Measurements from ENCODE around the gene TST. TPM values are rescaled to one million over a fixed set of nuclear protein-coding genes. Genes with fewer than 3 reads are reported as not detected.

Gene TST
- total and polyA plus RNA-seq, 2 donors (not counting 1 experiment from before 2014, with no cell fraction given) = 1.4 to 5.9 TPM

DNA sequence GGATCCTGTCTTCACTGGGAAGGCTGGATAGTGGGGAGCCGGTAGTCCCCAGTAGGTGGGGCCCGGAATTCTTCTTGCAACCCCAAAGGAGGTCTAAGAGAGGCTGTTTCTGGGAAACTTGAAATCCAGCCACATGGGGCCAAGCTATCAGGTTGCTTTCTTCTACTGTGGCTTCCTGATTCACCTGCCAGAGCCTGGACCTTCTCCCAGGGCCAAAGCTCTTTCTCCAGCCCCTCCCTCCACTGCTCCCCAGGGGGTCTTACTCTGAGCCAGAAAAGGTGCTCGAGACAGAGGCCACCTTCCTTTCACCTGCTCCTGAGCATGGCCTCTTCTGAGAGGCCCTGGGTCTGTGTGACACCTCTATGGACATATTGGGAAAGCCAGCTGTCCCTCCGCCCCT lies 9.1 kb downstream of the TST start:
- H3K27ac ChIP-seq (ENCODE audit: low read length in 2 of 2) = no peak overlapping the region
- ChIA-PET CTCF (interaction anchor here (1.2 kb wide), 1 partner anchor 11 kb away, joined by 3 read pairs; no protein-coding TSS in a partner anchor), POLR2A (no interaction called here)
- no peak overlapping the region for H3K9ac ChIP-seq (ENCODE audit: low read length)
- H3K4me1 ChIP-seq (ENCODE audit: control insufficient read depth in 2 of 2, insufficient read depth in 2 of 2, low read length in 2 of 2) = no peaks in the 10 kb centered on the region
- ATAC-seq (ENCODE audit: low read depth) = no peak
- no peak overlapping the region for H3K27ac Mint-ChIP-seq
- no peak for TF ChIP-seq EZH2 (IDR thresholded peaks at IDR 0.05; ENCODE audit: borderline replicate concordance, insufficient read depth, low read depth, low read length, poor library complexity, severe bottlenecking)
- TF ChIP-seq, protein P1, sequence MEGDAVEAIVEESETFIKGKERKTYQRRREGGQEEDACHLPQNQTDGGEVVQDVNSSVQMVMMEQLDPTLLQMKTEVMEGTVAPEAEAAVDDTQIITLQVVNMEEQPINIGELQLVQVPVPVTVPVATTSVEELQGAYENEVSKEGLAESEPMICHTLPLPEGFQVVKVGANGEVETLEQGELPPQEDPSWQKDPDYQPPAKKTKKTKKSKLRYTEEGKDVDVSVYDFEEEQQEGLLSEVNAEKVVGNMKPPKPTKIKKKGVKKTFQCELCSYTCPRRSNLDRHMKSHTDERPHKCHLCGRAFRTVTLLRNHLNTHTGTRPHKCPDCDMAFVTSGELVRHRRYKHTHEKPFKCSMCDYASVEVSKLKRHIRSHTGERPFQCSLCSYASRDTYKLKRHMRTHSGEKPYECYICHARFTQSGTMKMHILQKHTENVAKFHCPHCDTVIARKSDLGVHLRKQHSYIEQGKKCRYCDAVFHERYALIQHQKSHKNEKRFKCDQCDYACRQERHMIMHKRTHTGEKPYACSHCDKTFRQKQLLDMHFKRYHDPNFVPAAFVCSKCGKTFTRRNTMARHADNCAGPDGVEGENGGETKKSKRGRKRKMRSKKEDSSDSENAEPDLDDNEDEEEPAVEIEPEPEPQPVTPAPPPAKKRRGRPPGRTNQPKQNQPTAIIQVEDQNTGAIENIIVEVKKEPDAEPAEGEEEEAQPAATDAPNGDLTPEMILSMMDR (IDR thresholded peaks at IDR 0.05) = no peak
- no peaks in the 10 kb centered on the region for H3K9me3 Mint-ChIP-seq (ENCODE audit: insufficient read depth)
- no peaks in the 10 kb centered on the region for H3K4me1 Mint-ChIP-seq
- no peaks in the 10 kb centered on the region for H3K36me3 ChIP-seq (replicated peaks in 1 of 2; ENCODE audit: control extremely low read depth in 1 of 2, control insufficient read depth in 1 of 2, extremely low read depth in 1 of 2, insufficient read depth in 2 of 2, low read length in 1 of 2)
- H3K79me2 ChIP-seq (ENCODE audit: control insufficient read depth, insufficient read depth, low read length) = no peaks in the 10 kb centered on the region
- H3K4me3 Mint-ChIP-seq = no peak overlapping the region
- no peak overlapping the region for H3K4me2 ChIP-seq (replicated peaks; ENCODE audit: low read depth, low read length, poor library complexity, severe bottlenecking)
- WGBS (ENCODE audit: insufficient coverage) = 83% methylated on average over 4 of the region's 4 CpGs
- peaks cover 19% of the 10 kb centered on the region for H3K27me3 Mint-ChIP-seq
- DNase-seq = no peak
- H3K4me3 ChIP-seq (ENCODE audit: control extremely low read depth in 1 of 5, extremely low read depth in 1 of 5, insufficient read depth in 1 of 5, low read depth in 2 of 5, low read length in 4 of 5) = no peak overlapping the region
- H4K20me1 ChIP-seq (ENCODE audit: control insufficient read depth, insufficient read depth, low read length, poor library complexity, severe bottlenecking) = no peaks in the 10 kb centered on the region
- H3K9me3 ChIP-seq (ENCODE audit: control extremely low read depth in 1 of 3, control insufficient read depth in 2 of 3, insufficient read depth in 1 of 3, low read length in 2 of 3) = peaks cover 0 to under 1% (median under 1%) of the 10 kb centered on the region in 3 donors
- intact Hi-C loops (cut with micrococcal nuclease) = no loop called here
- H3K27me3 ChIP-seq (replicated peaks in 1 of 4; ENCODE audit: control extremely low read depth in 1 of 4, control insufficient read depth in 3 of 4, insufficient read depth in 4 of 4, low read length in 3 of 4) = peaks cover 0 to 7% (median 3%) of the 10 kb centered on the region in 4 experiments
- H2AFZ ChIP-seq (ENCODE audit: insufficient read depth, low read depth, low read length, poor library complexity, severe bottlenecking) = no peak overlapping the region

DNA sequence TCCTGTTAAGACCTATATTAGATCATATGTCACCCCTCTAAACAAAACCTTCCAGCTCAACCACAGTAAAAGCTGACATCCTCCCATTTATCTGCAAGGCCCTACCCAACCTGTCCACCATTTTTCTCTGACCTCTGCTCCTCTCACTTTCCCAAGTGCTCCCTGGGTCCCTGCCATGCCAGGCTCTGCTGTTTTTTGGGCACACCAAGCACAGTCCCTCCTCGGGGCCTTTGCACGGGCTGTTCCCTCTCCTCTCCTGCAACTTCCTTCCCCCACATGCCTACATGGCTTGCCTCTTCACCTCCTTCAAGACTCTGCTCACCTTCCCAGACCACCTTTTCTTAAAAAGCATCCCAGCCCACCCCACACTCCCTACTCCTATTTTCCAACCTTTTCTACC lies 9.8 kb downstream of the TST start:
- Mint-ChIP-seq H3K27me3 (peaks cover 24% of the 10 kb centered on the region), H3K4me3 (no peak overlapping the region), H3K4me1 (no peaks in the 10 kb centered on the region), H3K9me3 (ENCODE audit: insufficient read depth) (no peaks in the 10 kb centered on the region), H3K27ac (no peak overlapping the region)
- H3K4me3 ChIP-seq (ENCODE audit: control extremely low read depth in 1 of 5, extremely low read depth in 1 of 5, insufficient read depth in 1 of 5, low read depth in 2 of 5, low read length in 4 of 5) = no peak overlapping the region
- no peaks in the 10 kb centered on the region for H3K79me2 ChIP-seq (ENCODE audit: control insufficient read depth, insufficient read depth, low read length)
- no peak overlapping the region for H3K9ac ChIP-seq (ENCODE audit: low read length)
- no peak for ATAC-seq (ENCODE audit: low read depth)
- no peaks in the 10 kb centered on the region for H3K4me1 ChIP-seq (ENCODE audit: control insufficient read depth in 2 of 2, insufficient read depth in 2 of 2, low read length in 2 of 2)
- ChIA-PET CTCF (interaction anchor here (1.2 kb wide), 1 partner anchor 12 kb away, joined by 3 read pairs; no protein-coding TSS in a partner anchor), POLR2A (interaction anchor here (0.6 kb wide), 1 partner anchor 483 kb away, joined by 4 read pairs; no protein-coding TSS in a partner anchor)
- WGBS (ENCODE audit: insufficient coverage) = 60% methylated on average over 2 of the region's 2 CpGs
- H3K36me3 ChIP-seq (replicated peaks in 1 of 2; ENCODE audit: control extremely low read depth in 1 of 2, control insufficient read depth in 1 of 2, extremely low read depth in 1 of 2, insufficient read depth in 2 of 2, low read length in 1 of 2) = no peaks in the 10 kb centered on the region
- no peak overlapping the region for H3K27ac ChIP-seq (ENCODE audit: low read length in 2 of 2)
- no peak overlapping the region for H3K4me2 ChIP-seq (replicated peaks; ENCODE audit: low read depth, low read length, poor library complexity, severe bottlenecking)
- TF ChIP-seq EZH2 (IDR thresholded peaks at IDR 0.05; ENCODE audit: borderline replicate concordance, insufficient read depth, low read depth, low read length, poor library complexity, severe bottlenecking) = no peak
- TF ChIP-seq, protein P1 (IDR thresholded peaks at IDR 0.05) = no peak
- peaks cover 0 to 7% (median 3%) of the 10 kb centered on the region in 4 experiments for H3K27me3 ChIP-seq (replicated peaks in 1 of 4; ENCODE audit: control extremely low read depth in 1 of 4, control insufficient read depth in 3 of 4, insufficient read depth in 4 of 4, low read length in 3 of 4)
- intact Hi-C loops (cut with micrococcal nuclease) = no loop called here
- H4K20me1 ChIP-seq (ENCODE audit: control insufficient read depth, insufficient read depth, low read length, poor library complexity, severe bottlenecking) = no peaks in the 10 kb centered on the region
- H2AFZ ChIP-seq (ENCODE audit: insufficient read depth, low read depth, low read length, poor library complexity, severe bottlenecking) = no peak overlapping the region
- no peak for DNase-seq
- H3K9me3 ChIP-seq (ENCODE audit: control extremely low read depth in 1 of 3, control insufficient read depth in 2 of 3, insufficient read depth in 1 of 3, low read length in 2 of 3) = peaks cover 0 to 5% (median 4%) of the 10 kb centered on the region in 3 donors
